ENCODE data around the gene MMP24OS.

DNA sequence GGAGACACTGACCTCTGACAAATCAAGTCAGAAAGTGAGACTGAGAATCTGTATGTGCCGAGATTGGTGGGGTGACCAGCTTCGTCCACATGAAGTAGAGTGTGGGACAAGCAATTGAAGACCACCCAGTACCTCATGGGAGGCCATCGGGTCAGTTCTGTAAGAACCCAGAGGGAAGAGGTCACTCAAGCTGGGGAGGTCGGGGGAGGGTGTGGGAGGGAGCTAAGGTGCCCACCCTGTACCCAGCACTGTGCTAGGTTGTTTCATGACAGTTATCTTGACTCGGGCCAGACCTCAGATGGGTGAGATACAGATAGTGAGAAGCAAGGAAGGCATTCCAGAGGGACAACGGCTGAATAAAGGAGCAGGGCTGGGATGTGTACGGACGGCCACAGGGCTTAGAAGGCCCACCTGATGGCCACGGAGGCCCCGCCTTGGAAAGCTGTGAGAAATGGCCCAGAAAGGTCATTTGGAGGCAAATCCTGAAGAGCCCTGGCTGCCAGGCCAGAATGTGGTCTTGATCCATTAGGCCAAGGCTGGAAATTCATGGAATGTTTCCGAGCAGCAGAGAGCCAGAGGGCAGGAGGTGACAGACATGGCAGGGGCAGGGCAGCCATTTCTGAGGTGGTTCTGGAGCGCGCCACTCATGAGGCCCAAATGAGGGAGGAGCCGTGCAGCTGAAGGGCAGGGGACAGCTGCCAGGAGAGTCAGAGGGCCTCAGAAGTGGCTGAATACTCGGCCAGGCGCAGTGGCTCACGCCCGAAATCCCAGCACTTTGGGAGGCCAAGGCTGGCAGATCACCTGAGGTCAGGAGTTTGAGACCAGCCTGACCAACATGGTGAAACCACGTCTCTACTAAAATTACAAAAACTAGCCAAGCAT, 7.7 kb downstream of the MMP24OS start:
- TF ChIP-seq FOXM1 (IDR thresholded peaks at IDR 0.05; ENCODE audit: borderline replicate concordance) (no peak), SP1 (IDR thresholded peaks at IDR 0.05) (no peak), NFRKB (IDR thresholded peaks at IDR 0.05) (no peak), LEF1 (IDR thresholded peaks at IDR 0.05; ENCODE audit: borderline replicate concordance) (no peak), ELF4 (IDR thresholded peaks at IDR 0.05) (no peak), ZNF384 (IDR thresholded peaks at IDR 0.05) (no peak), TARDBP (IDR thresholded peaks at IDR 0.05) (no peak), HDGF (IDR thresholded peaks at IDR 0.05; ENCODE audit: borderline replicate concordance) (no peak), FOXA1 (IDR thresholded peaks at IDR 0.05) (no peak), CTBP1 (IDR thresholded peaks at IDR 0.05; ENCODE audit: borderline replicate concordance) (no peak), BHLHE40 (IDR thresholded peaks at IDR 0.05; ENCODE audit: borderline replicate concordance) (no peak), L3MBTL2 (conservative IDR thresholded peaks at IDR 0.05) (no peak)

Data from HEK293T (cell line).